Heart left ventricle (tissue), 16 donors: Measurements from ENCODE around the gene TRIM6. TPM values are rescaled to one million over a fixed set of nuclear protein-coding genes. Genes with fewer than 3 reads are reported as not detected.

Experiments
- ATAC-seq, 4 donors: fragments of 200-7000 bp; cut with Tn5 transposase; one replicate each; pipeline ENCODE4 v1.9.1; 2020 to 2022; ENCODE audit warnings: moderate library complexity in 4 of 4, mild to moderate bottlenecking in 3 of 4, moderate number of reproducible peaks in 1 of 4
- DNase-seq, 5 donors: peaks; one replicate each; pipeline ENCODE4 v3.0.0-alpha.2; 2020
- H3K27ac ChIP-seq, 12 donors: fragments of 200-600 bp; sonication (generic) in 4 of 12; one replicate each; pipeline versions ENCODE4 v1.5.0 to v1.8.0; 2016 to 2022; ENCODE audit warnings: mild to moderate bottlenecking in 2 of 12
- H3K27me3 ChIP-seq, 9 donors: fragments of 200-600 bp; sonication (generic) in 2 of 9; one replicate each; pipeline versions ENCODE4 v1.5.1 to v1.8.0; 2016 to 2022; ENCODE audit warnings: mild to moderate bottlenecking in 3 of 9
- H3K36me3 ChIP-seq, 9 donors: fragments of 200-600 bp; sonication (generic) in 2 of 9; one replicate each; pipeline versions ENCODE4 v1.5.0 to v1.8.0; 2018 to 2022; ENCODE audit warnings: mild to moderate bottlenecking in 2 of 9
- H3K4me1 ChIP-seq, 12 donors: fragments of 200-600 bp; sonication (generic) in 4 of 12; one replicate each; pipeline versions ENCODE4 v1.5.0 to v1.8.0; 2016 to 2022; ENCODE audit warnings: mild to moderate bottlenecking in 3 of 12
- H3K4me3 ChIP-seq, 12 donors: fragments of 200-600 bp; sonication (generic) in 4 of 12; one replicate each; pipeline versions ENCODE4 v1.5.0 to v1.8.0; 2017 to 2022; ENCODE audit warnings: mild to moderate bottlenecking in 9 of 12, moderate library complexity in 4 of 12
- H3K9me3 ChIP-seq, 12 donors: fragments of 200-600 bp; sonication (generic) in 4 of 12; one replicate each; pipeline versions ENCODE4 v1.5.0 to v1.8.0; 2016 to 2022; ENCODE audit warnings: mild to moderate bottlenecking in 1 of 12
- CTCF ChIP-seq, 12 donors: fragments of 200-600 bp; sonication (generic) in 4 of 12; IDR thresholded peaks; one replicate each; pipeline versions ENCODE4 v1.5.0 to v1.8.0; 2018 to 2022; ENCODE audit warnings: antibody characterized with exemption in 12 of 12, mild to moderate bottlenecking in 5 of 12
- POLR2A ChIP-seq, 2 donors: fragments of 450-650 bp; IDR thresholded peaks; one replicate each; pipeline ENCODE4 v1.6.1; 2017; ENCODE audit warnings: antibody characterized with exemption in 2 of 2, mild to moderate bottlenecking in 2 of 2, moderate library complexity in 2 of 2
- WGBS, 4 donors: extraction: QIAGEN DNeasy Blood & Tissue Kit in 2 of 4; methylation state at CpG; one replicate each; pipeline versions ENCODE4 v1.1.5 to v1.1.7; 2013 to 2018; 5-methylcytosine and 5-hydroxymethylcytosine counted together
- intact Hi-C, 10 donors: fragments of 100-400 bp; cut with DNase I; formaldehyde crosslinking; loops; one replicate each; pipeline versions ENCODE4 v1.11.1 to v1.14.2; 2022
- long read RNA-seq, 3 donors: library from polyadenylated mRNA; unstranded; transcript quantifications; one replicate each; pipeline ENCODE4 v2.0.0, GENCODE V29; 2020 to 2021
- polyA plus RNA-seq, 2 donors: library from polyadenylated mRNA; stranded (reverse); fragments of 200-250 nt; gene quantifications; one replicate each; pipeline ENCODE4 v1.2.3, GENCODE V29; 2013
- total RNA-seq, 9 donors: library from RNA; depleted of rRNA in 2 of 9; stranded (reverse); fragments of >200 nt in 2 of 9; fragmentation: NEBNext Ultra II Directional in 3 of 9; extraction: Animal tissue kit (Norgen Biotek cat#: 25700) in 3 of 9; gene quantifications; one replicate each; pipeline versions ENCODE4 v1.1.0 to v1.2.4, GENCODE V29; 2016 to 2023
- donor health status: ischemic (EF 13 %, LVEDD 7.1; RV severe dilation, severe dysfunction).
- donor health status: healthy with polysubstance abuse.
- donor health status: DM: no; HTN: yes; CAD: no.
- donor health status: DM: no; HTN: no; CAD: no.
- donor health status: ischemic (EF 25% LVEDD 6.9; RV normal size, moderate dysfunction).
- donor health status: ischemic (EF 25% LVEDD 5.7; RV mildly dilated, moderate dysfunction).
- donor health status: healthy.
- donor health status: DM: yes; HTN: yes; CAD: no.
- donor health status: ischemic (EF 35%, LVEDD 5.7; RV mildly dilated, moderate dysfunction).
- donor health status: nonischemic (EF 11% LVEDD 7.7; RV severe dilation, severe dysfunction).
- donor health status: DM: yes; HTN: yes; CAD: no.
- donor health status: PGD.
- donor health status: ischemic (EF 29% LVEDD 5.4; RV normal size, mild dysfunction).
- donor health status: nonischemic (EF 23%, LVEDD 6.1; RV moderate dilation, normal function).

TRIM6 gene, protein sequence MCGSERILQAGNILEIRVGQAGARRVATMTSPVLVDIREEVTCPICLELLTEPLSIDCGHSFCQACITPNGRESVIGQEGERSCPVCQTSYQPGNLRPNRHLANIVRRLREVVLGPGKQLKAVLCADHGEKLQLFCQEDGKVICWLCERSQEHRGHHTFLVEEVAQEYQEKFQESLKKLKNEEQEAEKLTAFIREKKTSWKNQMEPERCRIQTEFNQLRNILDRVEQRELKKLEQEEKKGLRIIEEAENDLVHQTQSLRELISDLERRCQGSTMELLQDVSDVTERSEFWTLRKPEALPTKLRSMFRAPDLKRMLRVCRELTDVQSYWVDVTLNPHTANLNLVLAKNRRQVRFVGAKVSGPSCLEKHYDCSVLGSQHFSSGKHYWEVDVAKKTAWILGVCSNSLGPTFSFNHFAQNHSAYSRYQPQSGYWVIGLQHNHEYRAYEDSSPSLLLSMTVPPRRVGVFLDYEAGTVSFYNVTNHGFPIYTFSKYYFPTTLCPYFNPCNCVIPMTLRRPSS
- total RNA-seq (1 to 10 TPM in 6 of 9 donors, under 1 TPM in 3; 0.39 to 2.4 (median 1.1) TPM), polyA plus RNA-seq (under 1 TPM; 0.50 to 0.88 TPM)
- long read RNA-seq, donor 1: 0 reads
- long read RNA-seq, donor 2, partial matches to known transcripts: 0 of 2 reads
- long read RNA-seq, donor 2, other reads (novel, unspliced or antisense): 1 of 2 reads
- long read RNA-seq, donor 3, partial matches to known transcripts: 0 of 1 reads
- long read RNA-seq, donor 3, other reads (novel, unspliced or antisense): 0 of 1 reads

DNA sequence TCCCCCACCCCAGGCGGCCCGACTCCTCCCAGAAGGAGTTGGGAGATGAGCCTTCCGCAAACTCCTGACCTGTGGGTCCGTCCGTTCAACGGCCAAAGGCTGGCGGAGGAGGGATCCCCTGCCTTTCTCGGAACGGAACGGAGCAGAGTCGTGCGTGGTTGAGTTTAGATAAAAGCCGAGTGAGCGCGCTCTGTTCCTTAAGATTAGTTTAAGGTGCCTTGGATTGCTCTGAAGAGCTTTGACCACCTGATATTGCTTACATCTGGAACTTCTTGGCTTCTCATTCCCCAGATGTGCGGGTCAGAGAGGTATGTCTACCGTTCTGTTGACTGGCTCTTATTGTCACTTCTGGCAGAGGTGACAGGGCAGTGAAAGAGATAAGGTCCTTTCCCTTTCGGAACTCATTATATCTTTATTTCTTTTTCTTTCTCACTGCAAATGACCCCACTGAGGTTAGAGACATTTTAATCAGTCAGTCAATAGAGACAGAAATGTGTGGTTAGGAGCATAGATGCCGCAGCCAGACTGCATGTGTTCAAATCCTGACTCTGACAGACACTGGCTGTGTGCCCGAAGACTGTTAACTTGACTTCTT, at the start of gene TRIM6:
Gene TRIM6, plus strand, starts transcription at position 31 of the 595 bp plus-strand sequence. Its CDS starts 261 bp downstream, at position 292.
- Histone ChIP-seq H3K4me3 (peak within 1 kb of the TSS in 11 of 12 donors; percentile 30 to 67 (median 56)), H3K36me3 (no peaks in the 10 kb centered on the region), H3K27ac (peak within 1 kb of the TSS in 6 of 12 donors; percentile 25 to 78 (median 46)), H3K9me3 (no peaks in the 10 kb centered on the region), H3K4me1 (peaks cover 0 to 20% (median 6%) of the 10 kb centered on the region in 12 donors), H3K27me3 (no peaks in the 10 kb centered on the region)
- DNase-seq (peak; percentile 48 to 73 (median 55)), ATAC-seq (peak; percentile 56 to 73 (median 67))
- 7 to 9% (median 8%) methylated on average over 19 to 20 of the region's 20 CpGs for WGBS, 4 donors
- intact Hi-C loops: loop anchor here in 2 of 10 donors (10.0 kb wide), 2 partner anchors 108 to 208 kb away; partner anchors contain the start of gene OR52N2 (in 1 of the 2)
- TF ChIP-seq POLR2A (IDR thresholded peaks at IDR 0.05) (no peak), CTCF (IDR thresholded peaks at IDR 0.05) (no peak)

- Histone ChIP-seq H3K4me1 (no peaks in the 10 kb centered on the region), H3K27me3 (no peaks in the 10 kb centered on the region), H3K27ac (no peak overlapping the region), H3K9me3 (no peaks in the 10 kb centered on the region), H3K4me3 (no peak overlapping the region), H3K36me3 (no peaks in the 10 kb centered on the region)
- TF ChIP-seq CTCF (IDR thresholded peaks at IDR 0.05): no peak
- no peak for TF ChIP-seq POLR2A (IDR thresholded peaks at IDR 0.05)
- WGBS, 4 donors: 91 to 100% (median 95%) methylated on average over 1 of the region's 1 CpG
- DNase-seq (no peak), ATAC-seq (no peak)
- intact Hi-C loops: no loop called here
Observed at GRCh38 chr11:5547982-5548381, 48.5 kb upstream of the TRIM6 start.

GRCh38 chr11:5548440-5548839, 48.0 kb upstream of the TRIM6 start, which contains the start of gene OR52H1:
Gene OR52H1, minus strand, starts transcription at chr11:5548540. Its CDS starts 3,035 bp downstream, at chr11:5545505.
- H3K4me1 ChIP-seq: no peaks in the 10 kb centered on the region
- no peaks in the 10 kb centered on the region for H3K9me3 ChIP-seq
- intact Hi-C loops: no loop called here
- WGBS, 4 donors: 41 to 60% (median 49%) methylated on average over 1 of the region's 1 CpG
- no peak for DNase-seq
- no peak for ATAC-seq
- no peaks in the 10 kb centered on the region for H3K27me3 ChIP-seq
- no peaks in the 10 kb centered on the region for H3K36me3 ChIP-seq
- no peak for TF ChIP-seq POLR2A (IDR thresholded peaks at IDR 0.05)
- no peak for TF ChIP-seq CTCF (IDR thresholded peaks at IDR 0.05)
- no peak within 1 kb of the TSS for H3K4me3 ChIP-seq
- no peak within 1 kb of the TSS for H3K27ac ChIP-seq
